ENCODE data around the gene PTPRK.

DNA sequence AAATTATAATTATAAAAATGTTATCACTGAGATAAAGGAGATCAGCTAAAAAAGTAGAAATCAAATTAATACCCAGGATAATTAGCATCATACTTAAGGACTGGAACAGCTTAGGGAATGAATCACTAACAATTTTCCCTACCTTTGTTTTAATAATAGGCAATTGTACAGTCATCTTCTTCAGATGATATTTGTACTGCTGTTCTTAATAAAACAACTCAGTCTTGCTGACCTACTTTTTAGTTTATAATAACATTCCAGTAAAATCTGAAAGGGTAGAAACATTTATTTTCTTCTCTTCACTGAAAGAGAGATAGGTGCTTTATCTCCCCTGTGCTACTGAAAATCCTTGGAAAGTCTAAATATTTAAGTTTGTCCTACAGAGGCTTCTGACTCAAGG, 348.3 kb downstream of the PTPRK start:
- TF ChIP-seq CTCF (IDR thresholded peaks at IDR 0.05; ENCODE audit: low read length), result no peak
- TF ChIP-seq EZH2 (IDR thresholded peaks at IDR 0.05; ENCODE audit: borderline replicate concordance, low read length), result no peak
